NB4 (cell line): Measurements from ENCODE around the gene SYNPO2L.

Experiments
- MAX ChIP-seq: IDR thresholded peaks from 2 replicates; pipeline ENCODE4 v1.6.1; 2011; ENCODE audit warnings: low read depth, low read length
- POLR2A ChIP-seq: IDR thresholded peaks from 2 replicates; pipeline ENCODE4 v1.6.1; 2011; ENCODE audit warnings: mild to moderate bottlenecking; ENCODE audit not compliant: insufficient read length; ENCODE audit errors: extremely low read depth
- TF ChIP-seq, protein P1 (sequence below): IDR thresholded peaks from one replicate; pipeline ENCODE4 v1.5.1; 2012; ENCODE audit warnings: low read depth, low read length

- TF ChIP-seq MAX (no peak), POLR2A (no peak)
- TF ChIP-seq, protein P1, sequence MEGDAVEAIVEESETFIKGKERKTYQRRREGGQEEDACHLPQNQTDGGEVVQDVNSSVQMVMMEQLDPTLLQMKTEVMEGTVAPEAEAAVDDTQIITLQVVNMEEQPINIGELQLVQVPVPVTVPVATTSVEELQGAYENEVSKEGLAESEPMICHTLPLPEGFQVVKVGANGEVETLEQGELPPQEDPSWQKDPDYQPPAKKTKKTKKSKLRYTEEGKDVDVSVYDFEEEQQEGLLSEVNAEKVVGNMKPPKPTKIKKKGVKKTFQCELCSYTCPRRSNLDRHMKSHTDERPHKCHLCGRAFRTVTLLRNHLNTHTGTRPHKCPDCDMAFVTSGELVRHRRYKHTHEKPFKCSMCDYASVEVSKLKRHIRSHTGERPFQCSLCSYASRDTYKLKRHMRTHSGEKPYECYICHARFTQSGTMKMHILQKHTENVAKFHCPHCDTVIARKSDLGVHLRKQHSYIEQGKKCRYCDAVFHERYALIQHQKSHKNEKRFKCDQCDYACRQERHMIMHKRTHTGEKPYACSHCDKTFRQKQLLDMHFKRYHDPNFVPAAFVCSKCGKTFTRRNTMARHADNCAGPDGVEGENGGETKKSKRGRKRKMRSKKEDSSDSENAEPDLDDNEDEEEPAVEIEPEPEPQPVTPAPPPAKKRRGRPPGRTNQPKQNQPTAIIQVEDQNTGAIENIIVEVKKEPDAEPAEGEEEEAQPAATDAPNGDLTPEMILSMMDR = no peak
Observed at GRCh38 chr10:73597346-73597745, 58.5 kb downstream of the SYNPO2L start.
